Fibroblast of lung (primary cell): Measurements from ENCODE around the gene KCNQ4. TPM values are rescaled to one million over a fixed set of nuclear protein-coding genes. Genes with fewer than 3 reads are reported as not detected.

Experiments
- DNase-seq, 2 donors: peaks; one replicate each; pipeline versions ENCODE4 v3.0.0 to v3.0.0-alpha.2; 2010; ENCODE audit warnings: low read depth in 2 of 2
- H2AFZ ChIP-seq: 2 replicates; pipeline ENCODE4 v1.5.1; 2012; ENCODE audit warnings: low read length, control low read depth, inconsistent platforms
- H3K27ac ChIP-seq: 2 replicates; pipeline ENCODE4 v1.5.1; 2011; ENCODE audit warnings: low read length, control low read depth; ENCODE audit not compliant: insufficient read depth
- H3K27me3 ChIP-seq: 2 replicates; pipeline ENCODE4 v1.5.1; 2011; ENCODE audit warnings: mild to moderate bottlenecking, low read length; ENCODE audit not compliant: control insufficient read depth, insufficient read depth
- H3K36me3 ChIP-seq: 2 replicates; pipeline ENCODE4 v1.5.1; 2011; ENCODE audit warnings: low read length; ENCODE audit not compliant: control insufficient read depth, insufficient read depth
- H3K4me1 ChIP-seq: 2 replicates; pipeline ENCODE4 v1.5.1; 2011; ENCODE audit warnings: low read length; ENCODE audit not compliant: control insufficient read depth, insufficient read depth; ENCODE audit errors: extremely low read depth
- H3K4me2 ChIP-seq: 2 replicates; pipeline ENCODE4 v1.5.1; 2011; ENCODE audit warnings: low read length, control low read depth; ENCODE audit not compliant: insufficient read depth; ENCODE audit errors: extremely low read depth
- H3K4me3 ChIP-seq, 4 experiments: fragments of 200-600 bp in 1 of 4; sonication (generic) in 1 of 4; replicated peaks in 1 of 4; 2 replicates each; pipeline ENCODE4 v1.5.1; 2011 to 2016; ENCODE audit warnings: low read length in 4 of 4, low read depth in 3 of 4, mild to moderate bottlenecking in 3 of 4, control low read depth in 2 of 4, inconsistent platforms in 1 of 4, mixed read lengths in 1 of 4; ENCODE audit not compliant: insufficient read depth in 1 of 4; ENCODE audit errors: control extremely low read depth in 1 of 4
- H3K79me2 ChIP-seq: 2 replicates; pipeline ENCODE4 v1.5.1; 2012; ENCODE audit warnings: mild to moderate bottlenecking, low read length, inconsistent platforms; ENCODE audit not compliant: control insufficient read depth, insufficient read depth
- H3K9ac ChIP-seq: 2 replicates; pipeline ENCODE4 v1.5.1; 2011; ENCODE audit warnings: mild to moderate bottlenecking, low read length, control low read depth; ENCODE audit not compliant: insufficient read depth
- H3K9me3 ChIP-seq: 2 replicates; pipeline ENCODE4 v1.5.1; 2012; ENCODE audit warnings: low read depth, low read length; ENCODE audit not compliant: control insufficient read depth, insufficient read depth
- H4K20me1 ChIP-seq: 2 replicates; pipeline ENCODE4 v1.5.1; 2011; ENCODE audit warnings: low read length; ENCODE audit not compliant: control insufficient read depth, insufficient read depth; ENCODE audit errors: extremely low read depth
- EZH2 ChIP-seq: IDR thresholded peaks from 2 replicates; pipeline ENCODE4 v1.5.1; 2012; ENCODE audit warnings: low read length, control low read depth, mild to moderate bottlenecking; ENCODE audit errors: missing control alignments
- polyA plus RNA-seq, 2 donors: library from polyadenylated mRNA; depleted of rRNA in 1 of 2; stranded (reverse) in 1 of 2; unstranded in 1 of 2; fragments of >200 nt; gene quantifications; 2 replicates each; pipeline ENCODE4 v1.2.1, GENCODE V29; 2011 to 2012; ENCODE audit warnings: missing spikeins in 1 of 2
- total RNA-seq: library from RNA; depleted of rRNA; stranded (reverse); fragments of >200 nt; gene quantifications from 2 replicates; pipeline ENCODE4 v1.2.1, GENCODE V29; 2014
- TF ChIP-seq, protein P1 (sequence below), 2 donors: IDR thresholded peaks in 1 of 2; conservative IDR thresholded peaks in 1 of 2; 1 replicate in 1 of 2; 2 replicates in 1 of 2; pipeline ENCODE4 v1.5.1; 2011 to 2012; ENCODE audit warnings: low read length in 2 of 2, control low read depth in 1 of 2, inconsistent platforms in 1 of 2, low read depth in 1 of 2, mild to moderate bottlenecking in 1 of 2

Gene KCNQ4
- total and polyA plus RNA-seq, 2 donors (not counting 1 experiment from before 2014, with no cell fraction given): under 0.01 to 0.03 TPM

DNA sequence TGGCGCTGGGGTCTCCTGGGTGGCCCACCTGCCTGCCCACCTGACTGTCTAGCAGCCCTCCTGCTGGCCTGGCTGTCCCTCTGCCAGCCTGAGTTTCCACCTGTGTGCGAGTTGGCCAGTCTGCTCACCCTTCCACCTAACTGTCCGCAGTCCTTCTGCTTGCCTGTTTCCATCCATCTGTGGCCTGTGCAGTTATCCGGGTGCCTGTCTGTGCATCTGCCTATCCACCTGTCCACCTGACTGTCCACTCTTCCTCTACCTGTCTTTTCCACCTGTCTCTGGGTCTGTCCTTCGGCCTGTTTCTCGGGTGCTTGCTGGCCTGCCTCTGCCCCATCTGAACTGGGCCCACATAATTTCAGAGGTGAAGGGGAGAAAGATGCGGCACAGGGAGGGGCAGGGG, 1.9 kb downstream of the KCNQ4 start:
- H3K79me2 ChIP-seq: no peaks in the 10 kb centered on the region
- no peak overlapping the region for H3K9ac ChIP-seq
- no peak for TF ChIP-seq EZH2
- TF ChIP-seq, protein P1, sequence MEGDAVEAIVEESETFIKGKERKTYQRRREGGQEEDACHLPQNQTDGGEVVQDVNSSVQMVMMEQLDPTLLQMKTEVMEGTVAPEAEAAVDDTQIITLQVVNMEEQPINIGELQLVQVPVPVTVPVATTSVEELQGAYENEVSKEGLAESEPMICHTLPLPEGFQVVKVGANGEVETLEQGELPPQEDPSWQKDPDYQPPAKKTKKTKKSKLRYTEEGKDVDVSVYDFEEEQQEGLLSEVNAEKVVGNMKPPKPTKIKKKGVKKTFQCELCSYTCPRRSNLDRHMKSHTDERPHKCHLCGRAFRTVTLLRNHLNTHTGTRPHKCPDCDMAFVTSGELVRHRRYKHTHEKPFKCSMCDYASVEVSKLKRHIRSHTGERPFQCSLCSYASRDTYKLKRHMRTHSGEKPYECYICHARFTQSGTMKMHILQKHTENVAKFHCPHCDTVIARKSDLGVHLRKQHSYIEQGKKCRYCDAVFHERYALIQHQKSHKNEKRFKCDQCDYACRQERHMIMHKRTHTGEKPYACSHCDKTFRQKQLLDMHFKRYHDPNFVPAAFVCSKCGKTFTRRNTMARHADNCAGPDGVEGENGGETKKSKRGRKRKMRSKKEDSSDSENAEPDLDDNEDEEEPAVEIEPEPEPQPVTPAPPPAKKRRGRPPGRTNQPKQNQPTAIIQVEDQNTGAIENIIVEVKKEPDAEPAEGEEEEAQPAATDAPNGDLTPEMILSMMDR (conservative IDR thresholded peaks at IDR 0.05 in 1 of 2, IDR thresholded peaks at IDR 0.05 in 1 of 2; ENCODE audit: low read depth in 1 of 2, low read length in 2 of 2): no peak
- no peak for DNase-seq
- H3K4me3 ChIP-seq: no peak overlapping the region
- H3K27me3 ChIP-seq: peaks cover 21% of the 10 kb centered on the region
- no peaks in the 10 kb centered on the region for H3K36me3 ChIP-seq
- no peak overlapping the region for H3K4me2 ChIP-seq
- no peak overlapping the region for H3K27ac ChIP-seq
- no peaks in the 10 kb centered on the region for H4K20me1 ChIP-seq
- no peaks in the 10 kb centered on the region for H3K9me3 ChIP-seq
- H3K4me1 ChIP-seq: peaks cover 2% of the 10 kb centered on the region
- no peak overlapping the region for H2AFZ ChIP-seq

DNA sequence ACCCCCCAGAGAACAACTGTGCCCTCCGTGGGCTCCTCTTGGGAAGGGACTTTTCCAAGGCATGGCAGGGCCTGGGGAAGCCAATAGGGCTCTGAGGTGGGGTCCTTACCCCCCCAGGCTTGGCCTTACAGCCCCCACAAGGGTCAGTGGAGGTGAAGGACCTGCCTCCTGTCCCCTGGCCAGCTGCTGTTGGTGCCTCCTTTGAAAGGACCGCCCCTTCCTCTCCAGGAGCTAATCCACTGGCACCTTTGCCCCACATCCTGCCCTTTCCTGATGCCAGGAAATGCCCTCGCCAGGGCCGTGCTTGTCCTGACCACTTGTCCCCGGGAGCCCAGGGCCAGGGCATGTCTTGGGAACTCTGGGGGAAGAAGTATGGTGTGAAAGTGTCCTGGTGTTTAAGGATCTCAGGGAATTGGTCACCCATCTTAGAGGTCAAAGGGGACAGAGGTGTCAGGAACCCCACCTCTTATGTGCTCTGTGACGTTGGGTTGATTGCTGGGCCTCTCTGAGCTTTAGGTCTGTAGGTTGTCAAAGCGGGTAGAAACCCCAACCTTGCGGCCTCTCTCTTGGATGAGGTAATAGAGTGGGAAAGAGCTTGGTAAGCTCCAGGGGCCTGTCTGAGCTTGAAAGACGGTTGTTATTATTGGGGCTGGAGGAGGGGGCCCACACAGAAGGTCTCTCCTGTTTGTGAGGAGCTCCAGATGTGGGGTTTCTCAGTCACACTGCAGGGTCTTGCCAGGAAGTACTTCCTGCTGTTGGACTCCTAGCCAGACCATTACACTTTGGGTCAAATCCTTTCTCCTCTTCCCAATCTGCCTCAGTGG, 2.8 kb downstream of the KCNQ4 start:
- H3K9me3 ChIP-seq: no peaks in the 10 kb centered on the region

DNA sequence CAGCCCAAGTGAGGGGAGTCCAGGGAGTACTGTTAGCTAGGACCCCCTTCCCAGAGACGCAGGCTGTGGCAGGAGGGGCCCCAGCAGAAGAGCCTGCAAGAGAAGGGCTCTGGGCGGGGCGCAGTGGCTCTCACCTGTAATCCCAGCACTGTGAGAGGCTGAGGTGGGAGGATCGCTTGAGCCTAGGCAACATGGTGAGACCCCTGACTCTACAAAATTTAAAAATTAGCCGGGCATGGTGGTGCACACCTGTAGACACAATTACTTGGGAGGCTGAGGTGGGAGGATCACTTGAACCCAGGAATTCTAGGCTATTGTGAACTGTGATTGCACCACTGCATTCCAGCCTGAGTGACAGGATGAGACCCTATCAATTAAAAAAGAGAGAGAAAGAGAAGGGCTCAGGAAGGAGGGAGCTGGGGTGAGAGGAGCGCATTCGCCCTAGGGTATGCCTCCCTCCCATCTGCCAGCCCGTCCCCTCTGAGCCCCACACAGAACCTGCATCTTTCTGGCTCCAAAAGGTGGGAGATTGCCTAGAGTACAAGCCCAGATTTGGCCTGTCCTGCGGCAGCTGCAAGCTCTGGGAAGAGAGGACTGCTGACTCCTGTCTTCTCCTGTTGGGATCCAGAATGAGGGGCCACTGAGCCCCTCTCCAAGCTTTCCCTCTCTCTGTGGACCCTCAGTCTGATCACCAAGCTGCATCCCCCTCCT, 3.6 kb downstream of the KCNQ4 start:
- Histone ChIP-seq H3K4me2 (no peak overlapping the region), H3K9me3 (no peaks in the 10 kb centered on the region), H4K20me1 (no peaks in the 10 kb centered on the region), H3K4me3 (no peak overlapping the region), H3K36me3 (no peaks in the 10 kb centered on the region), H3K79me2 (no peaks in the 10 kb centered on the region), H3K27ac (no peak overlapping the region), H3K27me3 (peaks cover 31% of the 10 kb centered on the region), H2AFZ (no peak overlapping the region), H3K9ac (no peak overlapping the region), H3K4me1 (peaks cover 2% of the 10 kb centered on the region)
- TF ChIP-seq, protein P1 (conservative IDR thresholded peaks at IDR 0.05 in 1 of 2, IDR thresholded peaks at IDR 0.05 in 1 of 2; ENCODE audit: low read depth in 1 of 2, low read length in 2 of 2): no peak
- TF ChIP-seq EZH2: no peak
- no peak for DNase-seq

More for the DNA sequence above, 2.8 kb downstream of the KCNQ4 start:
- no peaks in the 10 kb centered on the region for H4K20me1 ChIP-seq
- H3K36me3 ChIP-seq: no peaks in the 10 kb centered on the region
- H3K4me2 ChIP-seq: no peak overlapping the region
- no peak overlapping the region for H2AFZ ChIP-seq
- no peak for DNase-seq
- no peak overlapping the region for H3K9ac ChIP-seq
- no peak overlapping the region for H3K4me3 ChIP-seq
- peaks cover 29% of the 10 kb centered on the region for H3K27me3 ChIP-seq
- TF ChIP-seq EZH2: no peak
- TF ChIP-seq, protein P1 (conservative IDR thresholded peaks at IDR 0.05 in 1 of 2, IDR thresholded peaks at IDR 0.05 in 1 of 2; ENCODE audit: low read depth in 1 of 2, low read length in 2 of 2): no peak
- H3K27ac ChIP-seq: no peak overlapping the region
- H3K79me2 ChIP-seq: no peaks in the 10 kb centered on the region
- peaks cover 2% of the 10 kb centered on the region for H3K4me1 ChIP-seq
